ENCODE data around the gene FRMD4B.

FRMD4B gene

GRCh38 chr3:69352305-69353087 lies 33.4 kb downstream of the FRMD4B start:
- Mint-ChIP-seq H3K4me1 (peaks cover 15% of the 10 kb centered on the region), H3K27ac (no peak overlapping the region), H3K36me3 (ENCODE audit: low read depth) (no peaks in the 10 kb centered on the region), H3K9me3 (peaks cover 5% of the 10 kb centered on the region), H3K27me3 (ENCODE audit: low read depth) (no peaks in the 10 kb centered on the region), H3K4me3 (no peak overlapping the region)
- no peak for TF ChIP-seq CTCF (IDR thresholded peaks at IDR 0.05; ENCODE audit: unreplicated experiment in 3 of 3)

- H3K27ac Mint-ChIP-seq, result no peak overlapping the region
- H3K9me3 Mint-ChIP-seq, result peaks cover 16% of the 10 kb centered on the region
- no peak for TF ChIP-seq CTCF (IDR thresholded peaks at IDR 0.05; ENCODE audit: unreplicated experiment in 3 of 3)
- no peak overlapping the region for H3K4me3 Mint-ChIP-seq
- H3K27me3 Mint-ChIP-seq (ENCODE audit: low read depth), result peaks cover 3% of the 10 kb centered on the region
- no peaks in the 10 kb centered on the region for H3K4me1 Mint-ChIP-seq
- peaks cover 5% of the 10 kb centered on the region for H3K36me3 Mint-ChIP-seq (ENCODE audit: low read depth)
Measured at GRCh38 chr3:69343875-69344274, 42.0 kb downstream of the FRMD4B start.

GRCh38 chr3:69342074-69342473 lies 43.8 kb downstream of the FRMD4B start:
- peaks cover 3% of the 10 kb centered on the region for H3K27me3 Mint-ChIP-seq (ENCODE audit: low read depth)
- peak overlapping the region in 1 of 3 experiments; percentile 73 for H3K27ac Mint-ChIP-seq
- no peak overlapping the region for H3K4me3 Mint-ChIP-seq
- H3K4me1 Mint-ChIP-seq, result no peaks in the 10 kb centered on the region
- no peak for TF ChIP-seq CTCF (IDR thresholded peaks at IDR 0.05; ENCODE audit: unreplicated experiment in 3 of 3)
- peaks cover 15% of the 10 kb centered on the region for H3K9me3 Mint-ChIP-seq
- peaks cover 8% of the 10 kb centered on the region for H3K36me3 Mint-ChIP-seq (ENCODE audit: low read depth)

- H3K9me3 Mint-ChIP-seq, result peaks cover 18% of the 10 kb centered on the region
- no peak for TF ChIP-seq CTCF (IDR thresholded peaks at IDR 0.05; ENCODE audit: unreplicated experiment in 3 of 3)
- no peak overlapping the region for H3K27ac Mint-ChIP-seq
- no peak overlapping the region for H3K4me3 Mint-ChIP-seq
- H3K36me3 Mint-ChIP-seq (ENCODE audit: low read depth), result peaks cover 10% of the 10 kb centered on the region
- H3K4me1 Mint-ChIP-seq, result no peaks in the 10 kb centered on the region
- H3K27me3 Mint-ChIP-seq (ENCODE audit: low read depth), result peaks cover 3% of the 10 kb centered on the region
Measured at GRCh38 chr3:69339760-69340159, 46.1 kb downstream of the FRMD4B start.

GRCh38 chr3:69338911-69339310 lies 47.0 kb downstream of the FRMD4B start:
- peaks cover 14% of the 10 kb centered on the region for H3K9me3 Mint-ChIP-seq
- peaks cover 10% of the 10 kb centered on the region for H3K36me3 Mint-ChIP-seq (ENCODE audit: low read depth)
- H3K27me3 Mint-ChIP-seq (ENCODE audit: low read depth), result peaks cover 3% of the 10 kb centered on the region
- no peak for TF ChIP-seq CTCF (IDR thresholded peaks at IDR 0.05; ENCODE audit: unreplicated experiment in 3 of 3)
- peak overlapping the region in 1 of 3 experiments; percentile 39 for H3K27ac Mint-ChIP-seq
- no peaks in the 10 kb centered on the region for H3K4me1 Mint-ChIP-seq
- H3K4me3 Mint-ChIP-seq, result no peak overlapping the region

GRCh38 chr3:69332934-69333333 lies 53.0 kb downstream of the FRMD4B start:
- H3K36me3 Mint-ChIP-seq (ENCODE audit: low read depth), result peaks cover 6% of the 10 kb centered on the region
- no peak overlapping the region for H3K4me3 Mint-ChIP-seq
- no peak for TF ChIP-seq CTCF (IDR thresholded peaks at IDR 0.05; ENCODE audit: unreplicated experiment in 3 of 3)
- H3K9me3 Mint-ChIP-seq, result peaks cover 10% of the 10 kb centered on the region
- H3K4me1 Mint-ChIP-seq, result peaks cover 17% of the 10 kb centered on the region
- H3K27me3 Mint-ChIP-seq (ENCODE audit: low read depth), result no peaks in the 10 kb centered on the region
- peak overlapping the region in 1 of 3 experiments; percentile 40 for H3K27ac Mint-ChIP-seq
